Measurements from ENCODE around the gene TK2. TPM values are rescaled to one million over a fixed set of nuclear protein-coding genes. Genes with fewer than 3 reads are reported as not detected.

Gene TK2
- total and polyA plus RNA-seq, 7 donors: 4.0 to 14.7 (median 10.0) TPM

DNA sequence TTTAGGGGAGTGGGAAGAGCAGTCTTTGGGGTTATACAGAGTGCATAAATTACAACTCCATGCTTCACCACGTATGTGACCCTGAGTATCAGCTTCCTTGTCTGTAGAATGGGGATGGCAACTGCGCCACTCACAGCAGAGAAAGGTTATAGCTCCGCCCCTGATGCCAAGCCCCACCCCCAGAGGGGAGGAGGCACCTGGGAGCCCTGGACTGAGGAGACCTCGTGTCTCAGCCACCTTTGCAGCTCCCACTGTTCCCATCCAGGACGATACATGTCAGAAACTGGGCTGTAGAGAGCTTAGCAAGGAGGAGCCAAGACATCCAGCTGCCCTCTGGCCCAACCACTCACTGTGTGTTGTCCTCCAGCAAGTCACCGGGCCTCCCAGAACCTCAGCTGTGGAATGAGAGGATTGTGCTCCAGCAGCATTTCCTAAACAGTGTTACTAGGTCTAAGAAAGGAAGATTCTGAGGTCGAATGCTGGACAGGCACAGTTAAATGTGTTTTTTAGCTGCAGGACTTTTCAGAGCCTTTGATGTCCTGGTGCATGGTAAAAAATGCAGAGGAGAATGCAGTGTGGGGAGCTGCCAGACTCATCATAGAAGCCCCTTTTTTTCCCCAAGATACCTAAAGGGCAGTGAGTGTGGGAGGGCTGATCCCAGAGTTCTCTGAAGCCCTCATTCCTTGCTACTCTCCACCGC lies 73.4 kb downstream of the TK2 start:
- H3K27ac ChIP-seq: no peak overlapping the region
- WGBS, 3 donors: 58 to 65% (median 58%) methylated on average over 8 of the region's 8 CpGs
- H3K27me3 ChIP-seq (ENCODE audit: insufficient read depth in 3 of 3, low read length in 2 of 3): peaks cover 0 to 12% (median 0%) of the 10 kb centered on the region in 3 donors
- H3K9me3 ChIP-seq: no peaks in the 10 kb centered on the region
- ATAC-seq (no peak), DNase-seq (no peak)
- TF ChIP-seq, protein P1, sequence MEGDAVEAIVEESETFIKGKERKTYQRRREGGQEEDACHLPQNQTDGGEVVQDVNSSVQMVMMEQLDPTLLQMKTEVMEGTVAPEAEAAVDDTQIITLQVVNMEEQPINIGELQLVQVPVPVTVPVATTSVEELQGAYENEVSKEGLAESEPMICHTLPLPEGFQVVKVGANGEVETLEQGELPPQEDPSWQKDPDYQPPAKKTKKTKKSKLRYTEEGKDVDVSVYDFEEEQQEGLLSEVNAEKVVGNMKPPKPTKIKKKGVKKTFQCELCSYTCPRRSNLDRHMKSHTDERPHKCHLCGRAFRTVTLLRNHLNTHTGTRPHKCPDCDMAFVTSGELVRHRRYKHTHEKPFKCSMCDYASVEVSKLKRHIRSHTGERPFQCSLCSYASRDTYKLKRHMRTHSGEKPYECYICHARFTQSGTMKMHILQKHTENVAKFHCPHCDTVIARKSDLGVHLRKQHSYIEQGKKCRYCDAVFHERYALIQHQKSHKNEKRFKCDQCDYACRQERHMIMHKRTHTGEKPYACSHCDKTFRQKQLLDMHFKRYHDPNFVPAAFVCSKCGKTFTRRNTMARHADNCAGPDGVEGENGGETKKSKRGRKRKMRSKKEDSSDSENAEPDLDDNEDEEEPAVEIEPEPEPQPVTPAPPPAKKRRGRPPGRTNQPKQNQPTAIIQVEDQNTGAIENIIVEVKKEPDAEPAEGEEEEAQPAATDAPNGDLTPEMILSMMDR (IDR thresholded peaks at IDR 0.05): no peak
- H3K36me3 ChIP-seq (ENCODE audit: insufficient read depth in 1 of 2, low read depth in 1 of 2): no peaks in the 10 kb centered on the region
- intact Hi-C loops (cut with DNase I): loop anchor here in 1 of 2 donors (5.0 to 10.0 kb wide), 2 partner anchors 71 to 108 kb away; no protein-coding TSS in a partner anchor
- no peaks in the 10 kb centered on the region for H3K4me1 ChIP-seq
- no peak overlapping the region for H3K4me3 ChIP-seq

DNA sequence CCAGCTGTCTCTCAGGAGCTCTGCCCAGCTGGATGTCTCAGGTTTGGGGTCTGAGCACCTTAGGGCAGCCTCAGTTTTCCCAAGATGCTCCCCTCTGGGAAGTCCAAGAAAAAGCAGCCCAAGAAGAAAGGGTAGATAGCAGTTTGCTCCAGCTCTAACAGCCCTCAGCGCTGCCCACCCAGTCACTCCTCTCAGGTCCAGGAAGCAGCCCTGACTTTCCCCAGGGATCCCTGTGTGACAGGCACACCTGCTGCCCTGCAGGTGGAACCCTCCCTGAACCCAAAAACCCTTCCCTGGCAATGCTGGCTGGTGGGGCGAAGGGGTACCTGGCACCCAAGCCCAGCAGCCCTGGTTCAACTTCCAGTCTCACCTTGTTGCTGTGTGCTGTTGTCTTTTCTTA lies 74.7 kb downstream of the TK2 start:
- TF ChIP-seq, protein P1 (IDR thresholded peaks at IDR 0.05): no peak
- peaks cover 0 to 12% (median 0%) of the 10 kb centered on the region in 3 donors for H3K27me3 ChIP-seq (ENCODE audit: insufficient read depth in 3 of 3, low read length in 2 of 3)
- H3K4me3 ChIP-seq: no peak overlapping the region
- H3K36me3 ChIP-seq (ENCODE audit: insufficient read depth in 1 of 2, low read depth in 1 of 2): no peaks in the 10 kb centered on the region
- ATAC-seq (no peak), DNase-seq (no peak)
- WGBS, 3 donors: 81 to 86% (median 83%) methylated on average over 2 of the region's 2 CpGs
- intact Hi-C loops (cut with DNase I): loop anchor here in 1 of 2 donors (5.0 to 10.0 kb wide), 2 partner anchors 72 to 110 kb away; no protein-coding TSS in a partner anchor
- H3K27ac ChIP-seq: no peak overlapping the region
- H3K9me3 ChIP-seq: no peaks in the 10 kb centered on the region
- no peaks in the 10 kb centered on the region for H3K4me1 ChIP-seq

DNA sequence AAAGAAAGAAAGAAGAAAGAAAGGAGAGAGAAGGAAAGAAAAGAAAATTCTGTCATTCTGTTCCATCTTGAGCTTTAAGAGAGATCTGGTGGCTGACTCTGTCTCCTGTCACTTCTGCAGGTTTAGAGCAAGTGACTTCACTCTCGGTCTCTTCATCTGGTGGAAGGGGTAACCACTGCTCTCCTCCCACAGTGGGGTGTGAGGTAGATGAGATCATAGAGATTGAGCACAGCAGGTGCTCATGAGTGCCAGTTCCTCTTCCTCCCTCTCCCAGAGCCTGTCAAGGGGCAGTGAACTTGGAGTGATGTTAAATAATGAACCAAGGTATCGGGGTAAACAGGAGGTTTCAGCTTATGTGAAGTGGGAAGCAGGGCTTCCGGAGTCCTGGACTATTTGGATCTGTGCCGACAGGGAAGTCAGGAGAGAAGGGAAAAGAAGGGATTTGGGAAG lies 75.1 kb downstream of the TK2 start:
- Histone ChIP-seq H3K36me3 (ENCODE audit: insufficient read depth in 1 of 2, low read depth in 1 of 2) (no peaks in the 10 kb centered on the region), H3K4me1 (no peaks in the 10 kb centered on the region), H3K9me3 (no peaks in the 10 kb centered on the region), H3K4me3 (no peak overlapping the region), H3K27ac (no peak overlapping the region), H3K27me3 (ENCODE audit: insufficient read depth in 3 of 3, low read length in 2 of 3) (peaks cover 0 to 12% (median 0%) of the 10 kb centered on the region in 3 donors)
- no peak for DNase-seq
- TF ChIP-seq, protein P1 (IDR thresholded peaks at IDR 0.05): no peak
- intact Hi-C loops (cut with DNase I): loop anchor here in 1 of 2 donors (5.0 to 10.0 kb wide), 2 partner anchors 73 to 110 kb away; no protein-coding TSS in a partner anchor
- WGBS, 3 donors: 8 to 17% (median 9%) methylated on average over 4 of the region's 4 CpGs
- ATAC-seq: no peak

DNA sequence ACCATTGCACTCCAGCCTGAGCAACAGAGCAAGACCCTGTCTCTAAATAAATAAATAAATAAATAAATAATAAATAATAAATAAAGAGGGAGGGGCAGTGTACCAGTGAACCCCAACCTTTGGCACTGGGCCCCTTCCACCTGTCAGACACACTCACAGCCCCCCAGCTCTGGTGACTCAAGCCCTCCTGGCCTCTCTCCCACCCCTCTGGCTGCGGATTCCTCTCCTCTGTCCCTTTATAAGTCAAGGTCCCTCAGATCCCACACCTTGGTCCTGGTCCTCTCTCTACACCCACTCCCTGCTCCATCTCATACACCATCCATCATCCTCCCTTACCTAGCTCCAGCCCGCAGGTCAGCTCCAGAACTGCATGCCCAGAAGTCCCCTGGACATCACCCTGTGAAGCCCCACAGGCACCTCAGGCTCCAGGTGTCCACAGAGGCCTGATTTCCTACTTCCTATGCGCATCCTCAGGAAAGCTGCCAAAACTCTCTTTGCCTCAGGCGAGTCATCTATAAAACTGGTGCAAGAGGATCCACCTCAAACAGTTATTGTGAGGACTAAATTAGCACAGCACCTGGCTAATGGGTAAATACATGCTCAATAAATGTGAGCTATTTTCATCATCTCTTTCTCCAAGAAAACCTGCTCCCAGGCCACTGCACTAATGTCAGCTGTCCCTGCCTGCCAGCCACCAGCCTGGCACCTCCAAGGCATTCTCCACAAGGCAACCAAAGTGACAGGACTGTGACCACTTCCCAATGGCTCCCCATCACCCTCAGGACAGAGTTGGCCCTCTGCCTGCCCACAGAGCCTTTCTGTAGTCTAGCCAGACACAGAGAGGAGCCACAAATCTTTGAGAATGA lies 76.0 kb downstream of the TK2 start:
- H3K9me3 ChIP-seq: no peaks in the 10 kb centered on the region
- intact Hi-C loops (cut with DNase I): loop anchor here in 1 of 2 donors (10.0 kb wide), 1 partner anchor 111 kb away; no protein-coding TSS in a partner anchor
- ATAC-seq (no peak), DNase-seq (no peak)
- 82 to 89% (median 89%) methylated on average over 4 of the region's 4 CpGs for WGBS, 3 donors
- no peaks in the 10 kb centered on the region for H3K4me1 ChIP-seq
- H3K4me3 ChIP-seq: no peak overlapping the region
- H3K36me3 ChIP-seq (ENCODE audit: insufficient read depth in 1 of 2, low read depth in 1 of 2): no peaks in the 10 kb centered on the region
- TF ChIP-seq, protein P1 (IDR thresholded peaks at IDR 0.05): no peak
- no peak overlapping the region for H3K27ac ChIP-seq
- peaks cover 0 to 12% (median 0%) of the 10 kb centered on the region in 3 donors for H3K27me3 ChIP-seq (ENCODE audit: insufficient read depth in 3 of 3, low read length in 2 of 3)
